Breast epithelium (tissue), 4 donors: ENCODE data around the gene UGGT1. TPM values are rescaled to one million over a fixed set of nuclear protein-coding genes. Genes with fewer than 3 reads are reported as not detected.

Source experiments
- DNase-seq, 2 donors: peaks; one replicate each; pipeline ENCODE4 v3.0.0-alpha.2; 2019; ENCODE audit warnings: low spot score in 2 of 2
- H3K27ac ChIP-seq, 2 donors: fragments of 200-600 bp; sonication (generic) in 1 of 2; one replicate each; pipeline ENCODE4 v1.5.1; 2016 to 2019; ENCODE audit warnings: mild to moderate bottlenecking in 1 of 2
- H3K27me3 ChIP-seq, 2 donors: fragments of 200-600 bp; sonication (generic) in 1 of 2; one replicate each; pipeline versions ENCODE4 v1.5.1 to v1.6.0; 2017 to 2019; ENCODE audit warnings: control low read depth in 1 of 2, mild to moderate bottlenecking in 1 of 2
- H3K36me3 ChIP-seq: fragments of 200-600 bp; one replicate; pipeline ENCODE4 v1.5.1; 2019
- H3K4me1 ChIP-seq, 2 donors: fragments of 200-600 bp; sonication (generic); one replicate each; pipeline ENCODE4 v1.5.1; 2016 to 2019; ENCODE audit warnings: control low read depth in 1 of 2
- H3K4me3 ChIP-seq, 3 donors: fragments of 200-600 bp; sonication (generic); 1 replicate in 2 of 3; 2 replicates in 1 of 3; pipeline ENCODE4 v1.5.1; 2016 to 2019; ENCODE audit warnings: mild to moderate bottlenecking in 3 of 3, moderate library complexity in 2 of 3
- H3K9me3 ChIP-seq, 2 donors: fragments of 200-600 bp; sonication (generic) in 1 of 2; one replicate each; pipeline ENCODE4 v1.5.1; 2016 to 2019; ENCODE audit warnings: control low read depth in 1 of 2
- POLR2A ChIP-seq: fragments of 450-650 bp; IDR thresholded peaks from one replicate; pipeline ENCODE4 v1.6.1; 2016; ENCODE audit warnings: antibody characterized with exemption, mild to moderate bottlenecking, moderate library complexity
- POLR2AphosphoS5 ChIP-seq, 3 donors: sonication (generic); formaldehyde crosslinking; IDR thresholded peaks; one replicate each; pipeline ENCODE4 v1.6.1; 2017; ENCODE audit warnings: antibody characterized with exemption in 3 of 3
- intact Hi-C: fragments of 100-400 bp; cut with DNase I; formaldehyde crosslinking; loops from one replicate; pipeline ENCODE4 v1.15.1; 2023; ENCODE audit warnings: low total_unique reads
- total RNA-seq, 3 donors: library from RNA; depleted of rRNA; stranded (reverse); fragments of >200 nt; gene quantifications; one replicate each; pipeline ENCODE4 v1.1.0, GENCODE V29; 2016
- TF ChIP-seq, protein P1 (sequence below), 3 donors: fragments of 450-650 bp; IDR thresholded peaks; one replicate each; pipeline ENCODE4 v1.5.1; 2016 to 2017; ENCODE audit warnings: antibody characterized with exemption in 3 of 3, mild to moderate bottlenecking in 3 of 3, moderate library complexity in 3 of 3

UGGT1 gene
- total RNA-seq, 3 donors from 2014 or later, result 46.9 to 57.7 (median 54.7) TPM

DNA sequence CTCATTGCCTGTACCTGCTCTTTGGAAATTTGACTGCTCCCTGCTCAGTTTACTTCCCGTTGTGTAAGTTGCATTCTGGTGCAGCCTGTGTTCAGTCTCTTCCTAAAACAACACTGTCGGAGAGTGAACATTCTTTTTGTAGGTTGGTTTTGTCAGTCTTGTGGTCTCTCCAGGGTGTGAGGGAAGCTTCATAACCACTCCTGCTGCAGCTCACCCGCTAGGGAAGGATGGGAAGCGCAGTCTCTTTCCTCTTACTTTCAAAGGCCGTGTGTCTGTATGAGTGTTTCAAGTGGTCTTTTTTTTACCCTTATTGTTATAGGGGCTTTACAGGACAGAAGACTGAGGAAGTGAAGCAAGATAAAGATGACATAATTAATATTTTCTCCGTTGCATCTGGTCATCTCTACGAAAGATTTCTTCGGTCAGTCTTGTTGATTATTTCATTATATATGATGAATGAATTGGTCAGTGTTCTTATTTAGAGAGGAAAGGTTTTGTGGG, 87.2 kb downstream of the UGGT1 start:
- no peaks in the 10 kb centered on the region for H3K9me3 ChIP-seq
- intact Hi-C loops, result no loop called here
- no peak for DNase-seq
- TF ChIP-seq POLR2A (no peak), POLR2AphosphoS5 (IDR thresholded peaks at IDR 0.05) (no peak)
- TF ChIP-seq, protein P1, sequence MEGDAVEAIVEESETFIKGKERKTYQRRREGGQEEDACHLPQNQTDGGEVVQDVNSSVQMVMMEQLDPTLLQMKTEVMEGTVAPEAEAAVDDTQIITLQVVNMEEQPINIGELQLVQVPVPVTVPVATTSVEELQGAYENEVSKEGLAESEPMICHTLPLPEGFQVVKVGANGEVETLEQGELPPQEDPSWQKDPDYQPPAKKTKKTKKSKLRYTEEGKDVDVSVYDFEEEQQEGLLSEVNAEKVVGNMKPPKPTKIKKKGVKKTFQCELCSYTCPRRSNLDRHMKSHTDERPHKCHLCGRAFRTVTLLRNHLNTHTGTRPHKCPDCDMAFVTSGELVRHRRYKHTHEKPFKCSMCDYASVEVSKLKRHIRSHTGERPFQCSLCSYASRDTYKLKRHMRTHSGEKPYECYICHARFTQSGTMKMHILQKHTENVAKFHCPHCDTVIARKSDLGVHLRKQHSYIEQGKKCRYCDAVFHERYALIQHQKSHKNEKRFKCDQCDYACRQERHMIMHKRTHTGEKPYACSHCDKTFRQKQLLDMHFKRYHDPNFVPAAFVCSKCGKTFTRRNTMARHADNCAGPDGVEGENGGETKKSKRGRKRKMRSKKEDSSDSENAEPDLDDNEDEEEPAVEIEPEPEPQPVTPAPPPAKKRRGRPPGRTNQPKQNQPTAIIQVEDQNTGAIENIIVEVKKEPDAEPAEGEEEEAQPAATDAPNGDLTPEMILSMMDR (IDR thresholded peaks at IDR 0.05), result no peak
- H3K4me3 ChIP-seq, result no peak overlapping the region
- H3K27ac ChIP-seq, result no peak overlapping the region
- no peaks in the 10 kb centered on the region for H3K27me3 ChIP-seq
- peaks cover 19% of the 10 kb centered on the region for H3K36me3 ChIP-seq
- no peaks in the 10 kb centered on the region for H3K4me1 ChIP-seq

DNA sequence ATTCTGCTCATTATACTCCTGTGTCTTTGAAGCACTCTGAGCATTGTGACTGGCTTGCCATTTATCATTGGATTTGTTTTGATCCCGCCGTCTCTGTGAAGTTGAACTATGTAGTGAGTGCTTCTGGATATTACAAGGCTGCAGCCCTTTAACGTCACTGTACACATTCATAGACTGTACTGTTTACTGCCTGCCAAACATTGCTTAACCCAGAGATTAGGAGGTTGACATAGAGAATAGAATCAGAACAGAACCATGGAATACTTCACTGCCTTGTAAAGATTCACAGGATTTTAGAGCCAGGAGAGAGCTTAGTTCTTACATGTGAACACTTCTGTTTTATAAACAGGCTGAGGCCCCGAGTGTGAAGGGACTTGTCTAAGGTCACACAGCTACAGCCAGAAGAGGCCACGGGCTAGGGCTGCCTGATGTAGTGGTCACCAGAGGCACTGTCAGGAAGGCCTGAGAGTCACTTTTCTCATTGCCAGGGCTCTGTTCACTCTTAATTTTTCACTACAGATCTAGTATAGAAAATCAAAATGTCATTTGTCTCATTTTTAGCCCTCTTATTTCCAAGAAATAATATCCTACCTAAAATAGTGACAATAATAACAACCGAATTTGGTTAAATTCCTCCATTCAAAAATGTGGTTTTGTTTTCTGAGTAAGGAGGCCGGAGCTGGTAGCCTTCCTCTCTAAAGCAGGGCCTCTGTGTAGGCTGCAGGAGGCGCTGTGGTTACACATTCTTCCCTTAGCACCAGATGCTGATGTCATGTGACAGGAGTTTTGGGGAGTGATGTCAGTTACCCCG, 87.9 kb downstream of the UGGT1 start:
- Histone ChIP-seq H3K4me3 (no peak overlapping the region), H3K4me1 (no peaks in the 10 kb centered on the region), H3K27ac (no peak overlapping the region), H3K9me3 (no peaks in the 10 kb centered on the region), H3K36me3 (peaks cover 19% of the 10 kb centered on the region), H3K27me3 (no peaks in the 10 kb centered on the region)
- intact Hi-C loops, result no loop called here
- peak in 1 of 2 donors; percentile 29 for DNase-seq
- TF ChIP-seq POLR2AphosphoS5 (IDR thresholded peaks at IDR 0.05) (no peak), POLR2A (no peak)
- TF ChIP-seq, protein P1 (IDR thresholded peaks at IDR 0.05), result peak in 2 of 3 donors; percentile 50 to 65

DNA sequence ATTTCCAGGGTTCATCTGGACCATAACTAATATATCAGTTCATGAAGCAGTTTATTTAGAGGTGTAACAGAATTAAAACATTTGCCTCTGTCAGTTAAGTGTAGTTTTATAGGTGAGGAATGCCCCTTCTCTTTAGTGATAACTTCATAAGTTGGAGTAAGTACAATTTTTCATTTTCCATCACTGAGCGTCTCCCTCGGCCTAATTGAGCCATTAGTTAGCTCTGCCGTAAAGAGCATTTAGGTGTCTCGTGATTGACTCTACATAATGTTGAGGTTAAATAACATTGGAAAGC, 88.4 kb downstream of the UGGT1 start:
- no peaks in the 10 kb centered on the region for H3K4me1 ChIP-seq
- TF ChIP-seq, protein P1 (IDR thresholded peaks at IDR 0.05), result no peak
- TF ChIP-seq POLR2A (no peak), POLR2AphosphoS5 (IDR thresholded peaks at IDR 0.05) (no peak)
- no peaks in the 10 kb centered on the region for H3K9me3 ChIP-seq
- no peaks in the 10 kb centered on the region for H3K27me3 ChIP-seq
- H3K36me3 ChIP-seq, result peaks cover 18% of the 10 kb centered on the region
- H3K27ac ChIP-seq, result no peak overlapping the region
- intact Hi-C loops, result no loop called here
- H3K4me3 ChIP-seq, result no peak overlapping the region
- no peak for DNase-seq

DNA sequence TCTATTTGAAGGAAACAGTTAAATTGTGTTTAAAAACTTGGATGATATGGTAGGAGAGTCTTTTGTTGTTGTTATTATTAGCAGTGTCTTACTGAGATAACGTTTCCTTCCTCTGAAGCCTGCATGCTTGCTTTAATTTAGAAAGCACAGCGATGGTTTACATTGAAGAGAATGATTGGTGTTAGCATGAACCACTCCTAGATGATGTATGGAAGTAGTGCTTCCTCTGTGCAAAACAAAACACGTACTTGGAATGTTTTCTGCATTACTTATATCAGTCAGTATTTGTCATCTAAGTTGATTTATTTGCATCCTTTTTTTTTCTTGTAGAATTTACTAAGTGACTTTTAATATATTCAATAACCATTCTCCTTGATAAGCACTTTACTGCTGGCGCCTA, 89.0 kb downstream of the UGGT1 start:
- Histone ChIP-seq H3K27ac (no peak overlapping the region), H3K9me3 (no peaks in the 10 kb centered on the region), H3K27me3 (no peaks in the 10 kb centered on the region), H3K36me3 (peaks cover 12% of the 10 kb centered on the region), H3K4me3 (no peak overlapping the region), H3K4me1 (no peaks in the 10 kb centered on the region)
- intact Hi-C loops, result no loop called here
- no peak for DNase-seq
- TF ChIP-seq, protein P1 (IDR thresholded peaks at IDR 0.05), result no peak
- TF ChIP-seq POLR2A (no peak), POLR2AphosphoS5 (IDR thresholded peaks at IDR 0.05) (no peak)

DNA sequence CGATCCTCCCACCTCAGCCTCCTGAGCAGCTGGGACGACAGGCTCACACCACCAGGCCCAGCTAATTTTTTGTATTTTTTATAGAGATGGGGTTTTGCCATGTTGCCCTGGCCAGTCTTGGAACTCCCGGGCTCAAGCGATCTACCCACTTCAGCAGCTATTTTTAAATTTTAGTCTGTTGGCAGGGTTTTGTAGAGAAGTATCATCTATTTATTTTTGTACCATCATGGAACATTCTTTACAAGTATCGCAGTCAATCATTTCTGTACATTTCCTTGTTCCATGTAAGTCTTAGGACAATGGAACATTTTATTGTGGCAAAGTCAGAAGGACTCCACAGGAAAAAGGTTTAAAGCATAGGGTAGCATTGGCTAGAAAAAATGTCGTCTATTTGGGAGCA, 94.6 kb downstream of the UGGT1 start:
- no peak for DNase-seq
- H3K27me3 ChIP-seq, result no peaks in the 10 kb centered on the region
- no peak overlapping the region for H3K4me3 ChIP-seq
- no peak overlapping the region for H3K27ac ChIP-seq
- TF ChIP-seq POLR2AphosphoS5 (IDR thresholded peaks at IDR 0.05) (no peak), POLR2A (no peak)
- TF ChIP-seq, protein P1 (IDR thresholded peaks at IDR 0.05), result no peak
- H3K9me3 ChIP-seq, result no peaks in the 10 kb centered on the region
- intact Hi-C loops, result no loop called here
- H3K4me1 ChIP-seq, result no peaks in the 10 kb centered on the region
- H3K36me3 ChIP-seq, result peaks cover 12% of the 10 kb centered on the region
